HPDE6-E6E7 (cell line): Measurements from ENCODE around the gene GNG13.

Source experiments
- DNase-seq: peaks from one replicate; pipeline ENCODE4 v3.0.0; 2011; ENCODE audit warnings: missing footprints; ENCODE audit errors: extremely low spot score

The GNG13 gene

DNA sequence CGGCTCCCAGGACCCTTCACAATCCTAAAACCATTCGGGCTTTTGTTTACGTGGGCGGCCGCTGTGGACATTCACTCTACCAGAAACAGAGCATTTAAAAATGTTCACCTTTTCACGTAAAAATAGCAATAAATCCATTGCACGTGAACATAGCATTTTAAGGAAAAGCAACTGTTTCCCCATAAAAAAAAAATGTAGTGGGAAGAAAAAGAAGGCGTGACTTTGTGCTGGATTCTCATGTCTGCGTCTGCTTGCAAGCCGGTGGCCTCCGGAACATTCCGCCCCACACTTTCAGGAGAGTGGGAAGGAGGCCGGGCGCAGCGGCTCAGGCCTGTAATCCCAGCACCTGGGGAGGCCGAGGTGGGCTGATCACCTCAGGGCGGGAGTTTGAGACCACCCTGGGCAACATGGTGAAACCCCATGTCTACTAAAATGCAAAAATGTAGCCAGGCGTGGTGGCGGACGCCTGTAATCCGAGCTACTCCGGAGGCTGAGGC is 13.4 kb upstream of the GNG13 start:
- no peak for DNase-seq

DNA sequence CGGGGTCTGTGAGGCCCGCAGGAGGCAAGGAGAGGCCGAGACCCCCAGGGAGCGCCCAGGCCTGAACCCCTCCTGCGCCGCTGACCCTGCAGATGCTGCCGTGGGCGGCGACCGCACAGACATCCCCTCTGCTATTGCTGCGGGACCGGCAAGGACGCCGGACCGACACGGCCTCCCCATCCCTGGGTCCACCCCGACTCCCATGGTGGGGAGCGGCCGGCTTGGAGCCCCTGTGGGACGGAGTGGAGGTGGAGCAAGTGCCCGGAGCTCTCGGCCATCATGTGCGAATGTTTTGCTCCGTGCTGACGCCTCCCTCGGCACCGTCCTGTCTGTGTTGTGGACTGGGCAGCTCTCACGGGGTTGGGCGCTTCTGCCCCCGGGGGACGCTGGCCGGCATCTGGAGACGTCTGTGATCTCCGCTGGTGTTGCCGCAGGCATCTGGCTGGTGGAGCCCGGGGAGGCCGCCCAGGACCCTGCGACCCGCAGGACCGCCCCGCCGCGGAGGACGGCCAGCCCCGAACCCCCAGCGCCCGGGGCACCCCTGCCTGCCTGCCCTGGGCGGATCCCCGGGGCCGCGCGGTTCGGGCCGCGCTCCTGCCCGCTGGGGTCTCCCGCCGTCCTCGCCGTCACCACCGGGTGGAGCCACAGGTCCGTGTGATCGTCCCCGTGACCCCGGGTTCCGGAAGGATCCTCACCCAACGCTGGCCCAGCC is 12.8 kb upstream of the GNG13 start:
- DNase-seq, result no peak

- no peak for DNase-seq
Observed at GRCh38 chr16:808085-808386, 7.5 kb upstream of the GNG13 start.

GRCh38 chr16:807347-808084 is 7.0 kb upstream of the GNG13 start:
- DNase-seq, result peak; percentile 91

- no peak for DNase-seq
Observed at GRCh38 chr16:805474-805873, 4.9 kb upstream of the GNG13 start.

DNA sequence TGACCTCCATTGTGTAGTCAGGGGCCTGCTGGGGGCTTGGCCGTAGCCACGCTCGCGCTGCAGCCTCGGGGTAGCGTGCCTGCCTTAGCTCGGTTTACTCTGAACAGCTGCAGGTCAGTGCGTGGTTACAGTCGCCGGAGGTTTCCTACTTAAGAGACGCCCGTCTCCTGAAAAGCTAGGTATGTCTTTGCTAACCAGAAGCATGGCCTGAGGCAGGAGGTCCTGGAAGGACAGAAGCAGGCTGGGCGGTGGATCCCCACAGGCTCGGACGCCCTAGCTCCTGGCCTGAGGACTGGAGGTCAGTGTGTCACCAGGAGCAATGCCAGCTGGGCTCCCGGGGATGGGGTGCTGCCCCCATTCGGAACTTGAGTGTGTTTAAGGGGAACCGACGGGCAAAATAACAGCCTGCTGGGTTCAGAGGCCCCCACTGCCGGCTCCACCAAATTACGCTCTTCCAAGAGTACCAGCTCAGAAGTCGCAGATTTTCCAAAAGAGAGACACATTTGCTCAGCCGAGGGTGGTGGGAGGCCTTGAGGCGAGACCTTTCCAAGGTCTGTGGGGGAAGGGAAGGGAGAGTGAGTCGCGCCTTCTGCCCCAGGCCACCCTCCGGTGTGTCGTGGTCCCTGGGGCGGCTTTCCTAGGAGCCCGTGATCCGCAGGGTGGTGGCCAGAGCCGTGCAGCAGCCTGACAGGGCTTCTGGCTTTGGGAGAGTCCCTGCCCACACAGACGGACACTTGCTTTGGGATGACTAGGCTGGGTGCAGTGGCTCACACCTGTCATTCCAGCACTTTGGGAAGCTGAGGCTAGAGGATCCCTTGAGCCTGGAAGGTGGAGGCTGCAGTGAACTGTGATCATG is 3.9 kb upstream of the GNG13 start:
- no peak for DNase-seq

- DNase-seq, result no peak
Observed at GRCh38 chr16:803754-804080, 3.2 kb upstream of the GNG13 start.

DNA sequence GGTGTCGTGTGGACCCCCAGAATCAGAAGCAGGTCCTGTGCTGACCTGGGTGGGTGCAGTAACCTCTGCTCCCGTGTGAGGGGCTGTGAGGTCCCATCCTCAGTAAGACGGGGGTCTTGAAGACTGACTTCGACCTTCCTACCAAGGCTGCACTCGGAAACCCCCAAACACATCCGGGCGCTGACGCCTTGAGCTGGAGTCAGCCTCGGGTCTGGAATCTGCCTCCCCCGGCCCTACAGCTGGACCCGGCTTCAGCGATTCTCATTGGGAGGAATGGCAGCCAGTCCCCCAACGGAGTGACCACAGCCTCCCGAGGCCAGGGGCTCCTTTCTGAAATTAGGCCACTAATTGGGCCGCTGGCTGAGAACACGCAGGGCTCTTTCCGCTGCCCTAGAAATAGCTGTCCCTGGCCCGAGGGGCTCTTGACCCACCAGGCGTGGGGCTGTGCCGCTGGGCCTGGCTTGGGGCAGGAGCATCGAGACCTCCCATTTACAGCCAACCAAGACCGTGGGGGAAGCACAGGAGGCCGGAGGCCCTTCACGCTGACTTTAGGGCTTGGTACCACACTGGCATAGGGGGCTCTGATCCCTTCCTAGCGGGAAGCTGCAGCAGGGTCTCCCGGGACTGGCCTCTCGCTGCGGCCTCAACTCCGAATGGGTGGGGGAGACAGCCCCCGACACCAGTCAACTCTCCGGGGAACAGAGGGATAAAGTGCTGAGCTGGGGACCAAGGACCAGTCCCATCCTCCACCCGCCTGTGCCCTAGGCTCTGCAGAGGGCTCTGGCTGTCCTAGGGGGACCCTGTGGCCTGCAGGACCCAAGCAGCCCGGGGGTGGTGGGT is 2.6 kb upstream of the GNG13 start:
- DNase-seq, result no peak

- no peak for DNase-seq
Observed at GRCh38 chr16:802461-802860, 1.9 kb upstream of the GNG13 start.

GRCh38 chr16:801584-802363 is 1.2 kb upstream of the GNG13 start:
- no peak for DNase-seq

GRCh38 chr16:800834-801511 is 439 bp upstream of the GNG13 start:
- no peak for DNase-seq

DNA sequence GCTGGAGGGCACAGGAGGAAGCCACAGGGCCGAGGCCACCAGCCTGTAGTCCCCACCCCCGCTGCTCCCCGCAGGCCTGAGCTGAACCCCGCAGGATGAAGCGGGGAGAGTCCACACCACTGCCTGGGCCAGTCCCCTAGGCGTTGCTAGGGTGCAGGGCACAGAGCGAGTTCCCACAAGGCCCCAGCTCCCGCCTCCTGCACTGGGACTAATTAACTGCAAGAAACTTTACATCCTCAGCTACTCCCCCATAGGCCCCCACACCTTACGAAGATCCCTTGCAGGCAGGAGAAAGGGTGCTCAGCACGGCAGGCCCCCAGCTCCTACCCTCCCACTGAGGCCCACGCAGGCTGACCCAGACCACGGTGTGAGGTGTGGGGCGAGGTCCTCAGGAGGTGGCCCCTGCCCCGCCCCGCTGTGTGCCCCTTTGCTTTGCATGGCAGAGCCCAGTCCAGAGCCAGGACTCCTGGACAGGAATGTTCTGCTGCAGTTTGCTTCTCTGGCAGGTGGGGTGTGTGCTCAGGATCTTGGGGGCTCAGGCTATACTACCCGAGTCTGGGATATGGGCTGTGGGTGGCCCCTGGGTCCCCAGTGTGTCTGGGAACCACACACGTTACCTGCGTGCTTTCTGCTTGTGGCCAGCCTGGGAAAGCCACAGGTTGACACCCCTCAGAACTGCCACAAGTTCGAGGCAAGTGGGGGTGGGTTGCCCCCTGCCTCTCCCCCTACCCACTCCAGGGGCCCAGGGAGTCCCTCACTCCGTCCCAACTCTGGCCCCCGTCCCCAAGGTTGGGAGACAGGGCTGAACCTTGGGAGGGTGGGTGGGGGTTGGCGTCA is 1.2 kb downstream of the GNG13 start:
- no peak for DNase-seq

- no peak for DNase-seq
Observed at GRCh38 chr16:798666-799065, 1.9 kb downstream of the GNG13 start.

DNA sequence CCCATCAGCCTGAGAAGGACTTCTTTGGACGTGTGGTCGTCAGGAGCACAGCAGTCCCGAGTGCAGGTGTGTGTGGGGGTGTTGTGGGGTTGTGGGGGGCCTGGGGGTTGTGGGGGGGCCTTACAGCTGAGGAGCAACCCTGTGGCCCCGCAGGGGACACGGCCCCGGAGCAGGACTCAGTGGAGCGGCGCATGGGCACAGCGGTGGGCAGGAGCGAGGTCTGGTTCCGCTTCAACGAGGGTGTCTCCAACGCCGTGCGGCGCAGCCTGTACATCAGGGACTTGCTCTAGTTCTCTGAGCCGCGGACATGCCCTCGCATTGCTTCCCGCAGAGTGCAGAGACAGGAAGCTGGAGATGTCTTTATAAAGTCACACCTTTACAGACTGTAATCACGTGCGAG is 2.8 kb downstream of the GNG13 start:
- DNase-seq, result no peak

- no peak for DNase-seq
Observed at GRCh38 chr16:797120-797420, 3.5 kb downstream of the GNG13 start.

DNA sequence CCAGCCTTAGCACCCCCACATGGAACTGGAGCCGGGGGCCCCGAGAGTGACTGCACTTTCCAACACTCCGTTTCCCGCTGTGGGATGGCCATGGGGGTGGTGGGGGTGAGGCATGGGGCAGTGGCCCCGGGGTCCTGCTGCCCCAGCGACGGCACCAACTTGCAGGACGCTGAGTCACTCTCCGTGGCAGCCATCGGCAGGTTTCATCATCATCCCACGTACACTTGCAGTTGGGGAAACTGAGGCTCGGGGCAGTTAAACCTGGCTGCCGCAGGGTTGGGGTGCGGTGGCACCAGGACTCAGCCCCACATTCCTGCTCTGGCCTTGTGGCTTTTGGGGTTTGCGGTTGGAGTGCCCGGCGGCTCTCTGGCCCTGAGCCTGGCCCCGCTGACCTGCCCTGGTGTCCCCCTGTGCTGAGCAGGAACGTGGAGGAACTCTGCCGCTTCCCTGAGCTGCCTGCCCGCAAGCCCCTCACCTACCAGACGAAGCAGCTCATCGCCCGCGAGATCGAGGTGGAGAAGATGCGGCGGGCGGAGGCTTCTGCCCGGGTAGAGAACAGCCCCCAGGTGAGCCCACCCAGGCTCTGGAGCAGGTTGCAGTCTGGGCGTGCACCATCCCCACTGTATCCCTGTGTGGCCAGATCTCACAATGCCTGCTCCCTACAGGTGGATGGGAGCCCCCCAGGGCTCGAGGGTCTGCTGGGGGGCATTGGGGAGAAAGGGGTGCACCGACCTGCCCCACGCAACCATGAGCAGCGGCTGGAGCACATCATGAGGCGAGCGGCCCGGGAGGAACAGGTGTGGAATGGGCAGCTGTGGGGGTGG is 4.0 kb downstream of the GNG13 start:
- no peak for DNase-seq

DNA sequence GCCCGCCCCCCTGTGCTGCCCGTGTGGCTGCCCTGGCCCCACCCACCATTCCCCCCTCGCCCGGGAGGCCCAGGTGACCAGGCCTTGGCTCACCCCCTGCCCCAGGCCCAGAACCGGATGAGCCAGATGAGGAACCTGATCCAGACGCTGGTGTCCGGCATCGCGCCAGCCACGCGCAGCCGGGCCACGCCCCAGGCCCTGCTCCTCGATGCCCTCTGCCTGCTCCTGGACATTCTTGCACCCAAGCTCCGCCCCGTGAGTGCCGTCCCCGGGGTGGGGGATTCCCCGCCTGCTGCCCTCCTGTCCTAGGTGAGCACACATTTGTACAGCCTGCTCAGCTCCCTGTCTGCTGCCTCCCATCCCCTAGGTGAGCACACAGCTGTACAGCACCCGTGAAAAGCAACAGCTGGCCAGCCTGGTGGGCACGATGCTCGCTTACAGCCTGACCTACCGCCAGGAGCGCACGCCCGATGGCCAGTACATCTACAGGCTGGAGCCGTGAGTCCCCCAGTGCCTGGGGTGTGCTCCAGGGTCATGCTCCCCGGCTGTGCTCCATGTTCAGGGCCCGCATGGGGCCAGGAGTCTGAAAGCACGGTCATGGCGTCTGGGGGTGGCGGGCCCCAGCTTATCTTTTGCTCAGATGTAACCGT is 4.8 kb downstream of the GNG13 start:
- DNase-seq, result peak; percentile 59

GRCh38 chr16:794853-795466 is 5.6 kb downstream of the GNG13 start:
- DNase-seq, result no peak
